WERI-Rb-1 (cell line): Measurements from ENCODE around the gene UBE2R2.

ENCODE experiments used
- DNase-seq: peaks from one replicate; pipeline ENCODE4 v3.0.0-alpha.2; 2020
- H3K27ac ChIP-seq: fragments of 250-450 bp; sonication (Bioruptor Pico); 2 replicates; pipeline ENCODE4 v1.5.1; 2020; ENCODE audit warnings: mild to moderate bottlenecking, moderate library complexity
- H3K27me3 ChIP-seq: fragments of 250-450 bp; sonication (Bioruptor Pico); 2 replicates; pipeline ENCODE4 v1.5.1; 2021; ENCODE audit warnings: mild to moderate bottlenecking, low read depth, moderate library complexity; ENCODE audit not compliant: insufficient read depth, severe bottlenecking
- H3K36me3 ChIP-seq: fragments of 250-450 bp; sonication (Bioruptor Pico); 2 replicates; pipeline ENCODE4 v1.5.1; 2020; ENCODE audit warnings: mild to moderate bottlenecking, moderate library complexity
- H3K4me3 ChIP-seq: 2 replicates; pipeline ENCODE4 v1.5.1; 2011; ENCODE audit warnings: low read depth, mild to moderate bottlenecking, control low read depth, low read length
- H3K9me3 ChIP-seq: fragments of 250-450 bp; sonication (Bioruptor Pico); 2 replicates; pipeline ENCODE4 v1.5.1; 2021; ENCODE audit warnings: mild to moderate bottlenecking, moderate library complexity; ENCODE audit not compliant: severe bottlenecking
- CTCF ChIP-seq: IDR thresholded peaks from 2 replicates; pipeline ENCODE4 v1.5.1; 2011; ENCODE audit warnings: low read depth, mild to moderate bottlenecking, control low read depth, inconsistent platforms, low read length

The UBE2R2 gene

GRCh38 chr9:33919276-33919897, 102.4 kb downstream of the UBE2R2 start:
- Histone ChIP-seq H3K27ac (no peak overlapping the region), H3K36me3 (peaks cover 93% of the 10 kb centered on the region), H3K4me3 (no peak overlapping the region), H3K9me3 (no peaks in the 10 kb centered on the region), H3K27me3 (no peaks in the 10 kb centered on the region)
- DNase-seq, result no peak
- no peak for TF ChIP-seq CTCF

GRCh38 chr9:33921967-33922895, 105.3 kb downstream of the UBE2R2 start:
- H3K4me3 ChIP-seq, result no peak overlapping the region
- H3K36me3 ChIP-seq, result peaks cover 98% of the 10 kb centered on the region
- peak; percentile 70 for DNase-seq
- no peaks in the 10 kb centered on the region for H3K9me3 ChIP-seq
- H3K27me3 ChIP-seq, result no peaks in the 10 kb centered on the region
- H3K27ac ChIP-seq, result no peak overlapping the region
- peak; percentile 87 for TF ChIP-seq CTCF

GRCh38 chr9:33923079-33923478, 106.1 kb downstream of the UBE2R2 start:
- Histone ChIP-seq H3K4me3 (no peak overlapping the region), H3K27me3 (no peaks in the 10 kb centered on the region), H3K9me3 (no peaks in the 10 kb centered on the region), H3K36me3 (peaks cover 99% of the 10 kb centered on the region), H3K27ac (no peak overlapping the region)
- no peak for TF ChIP-seq CTCF
- DNase-seq, result no peak

- Histone ChIP-seq H3K27ac (no peak overlapping the region), H3K9me3 (no peaks in the 10 kb centered on the region), H3K27me3 (no peaks in the 10 kb centered on the region), H3K36me3 (peaks cover 100% of the 10 kb centered on the region), H3K4me3 (no peak overlapping the region)
- no peak for DNase-seq
- TF ChIP-seq CTCF, result no peak
These were observed 107.2 kb downstream of the UBE2R2 start for GRCh38 chr9:33923998-33924701.

GRCh38 chr9:33924978-33925797, 108.2 kb downstream of the UBE2R2 start:
- TF ChIP-seq CTCF, result peak; percentile 79
- Histone ChIP-seq H3K36me3 (peaks cover 98% of the 10 kb centered on the region), H3K27ac (no peak overlapping the region), H3K27me3 (no peaks in the 10 kb centered on the region), H3K9me3 (no peaks in the 10 kb centered on the region), H3K4me3 (no peak overlapping the region)
- DNase-seq, result peak; percentile 60
